Pancreas (tissue), 10 donors: ENCODE results near the gene ADARB1. TPM values are rescaled to one million over a fixed set of nuclear protein-coding genes. Genes with fewer than 3 reads are reported as not detected.

Source experiments
- ATAC-seq, 4 donors: fragments of 200-7000 bp; cut with Tn5 transposase; one replicate each; pipeline versions ENCODE4 v1.8.0 to v1.9.1; 2020; ENCODE audit warnings: mild to moderate bottlenecking in 4 of 4, moderate library complexity in 4 of 4
- DNase-seq, 6 donors: peaks; one replicate each; pipeline ENCODE4 v3.0.0-alpha.2; 2020
- FAIRE-seq: peaks from 2 replicates; lab custom pipeline; 2012; peaks lifted over from hg19 to GRCh38; lab: Jason Lieb, UNC
- H3K27ac ChIP-seq, 4 donors: fragments of 200-600 bp; sonication (generic); 1 replicate in 3 of 4; 2 replicates in 1 of 4; pipeline versions ENCODE4 v1.5.0 to v1.8.0; 2020
- H3K27me3 ChIP-seq, 4 donors: fragments of 200-600 bp; one replicate each; pipeline ENCODE4 v1.8.0; 2021
- H3K36me3 ChIP-seq, 3 donors: fragments of 200-600 bp; sonication (generic) in 1 of 3; one replicate each; pipeline versions ENCODE4 v1.5.0 to v1.8.0; 2020 to 2021
- H3K4me1 ChIP-seq, 3 donors: fragments of 200-600 bp; one replicate each; pipeline ENCODE4 v1.8.0; 2021
- H3K4me3 ChIP-seq, 4 donors: fragments of 200-600 bp; sonication (generic) in 2 of 4; one replicate each; pipeline versions ENCODE4 v1.5.0 to v1.8.0; 2020 to 2021
- H3K9me3 ChIP-seq, 4 donors: fragments of 200-600 bp; one replicate each; pipeline ENCODE4 v1.8.0; 2021
- CTCF ChIP-seq, 4 donors: fragments of 200-600 bp; sonication (generic) in 3 of 4; IDR thresholded peaks; one replicate each; pipeline versions ENCODE4 v1.5.0 to v1.8.0; 2021; ENCODE audit warnings: antibody characterized with exemption in 4 of 4
- WGBS, 2 donors: extraction: QIAGEN DNeasy Blood & Tissue Kit; methylation state at CpG; one replicate each; pipeline ENCODE4 v1.1.7; 2013; 5-methylcytosine and 5-hydroxymethylcytosine counted together
- intact Hi-C, 3 donors: fragments of 100-400 bp; cut with DNase I; formaldehyde crosslinking; loops; one replicate each; pipeline versions ENCODE4 v1.11.1 to v1.14.2; 2022
- polyA plus RNA-seq, 2 donors: library from polyadenylated mRNA; stranded (reverse); fragments of 200-250 nt; gene quantifications; one replicate each; pipeline ENCODE4 v1.2.3, GENCODE V29; 2013
- total RNA-seq, 6 donors: library from RNA; stranded (reverse); fragmentation: NEBNext Ultra II Directional in 4 of 6; extraction: Animal tissue kit (Norgen Biotek cat#: 25700) in 4 of 6; gene quantifications; one replicate each; pipeline versions ENCODE4 v1.2.1 to v1.2.4, GENCODE V29; 2021 to 2023
- donor health status: healthy with polysubstance abuse.
- donor health status: DM: no; HTN: no; CAD: no; lungs with moderate emphysema.
- donor health status: DM: no; HTN: no; CAD: no.
- donor health status: control.
- donor health status: control.
- donor health status: Bipolar disorder and iron deficiency.
- donor health status: DM: yes; HTN: yes; CAD: no.
- donor health status: DM: no; HTN: no; CAD: no.
- donor health status: DM: no; HTN: no; CAD: no.
- donor health status: DM: yes; HTN: yes; CAD: no.

ADARB1 gene
- total and polyA plus RNA-seq, 8 donors = 5.4 to 10.1 (median 6.3) TPM

GRCh38 chr21:45267390-45267760, 193.0 kb downstream of the ADARB1 start:
- WGBS, 2 donors = 95 to 96% methylated on average over 16 of the region's 16 CpGs
- intact Hi-C loops = no loop called here
- Histone ChIP-seq H3K9me3 (no peaks in the 10 kb centered on the region), H3K4me1 (no peaks in the 10 kb centered on the region), H3K27ac (no peak overlapping the region), H3K36me3 (peaks cover 0 to 49% (median 17%) of the 10 kb centered on the region in 3 donors), H3K27me3 (no peaks in the 10 kb centered on the region), H3K4me3 (no peak overlapping the region)
- ATAC-seq (no peak), FAIRE-seq (no peak), DNase-seq (peak in 1 of 6 donors; percentile 14)
- no peak for TF ChIP-seq CTCF (IDR thresholded peaks at IDR 0.05)

GRCh38 chr21:45269861-45270260, 195.5 kb downstream of the ADARB1 start:
- FAIRE-seq (no peak), DNase-seq (peak in 2 of 6 donors; percentile 49), ATAC-seq (no peak)
- WGBS, 2 donors = 94 to 97% methylated on average over 13 of the region's 13 CpGs
- H3K27me3 ChIP-seq = no peaks in the 10 kb centered on the region
- TF ChIP-seq CTCF (IDR thresholded peaks at IDR 0.05) = no peak
- H3K4me1 ChIP-seq = no peaks in the 10 kb centered on the region
- intact Hi-C loops = no loop called here
- H3K36me3 ChIP-seq = peaks cover 0 to 41% (median 22%) of the 10 kb centered on the region in 3 donors
- H3K4me3 ChIP-seq = no peak overlapping the region
- no peak overlapping the region for H3K27ac ChIP-seq
- no peaks in the 10 kb centered on the region for H3K9me3 ChIP-seq

- intact Hi-C loops = no loop called here
- no peak for FAIRE-seq
- ATAC-seq = no peak
- H3K27me3 ChIP-seq = no peaks in the 10 kb centered on the region
- H3K4me1 ChIP-seq = no peaks in the 10 kb centered on the region
- peak in 2 of 6 donors; percentile 21 to 40 for DNase-seq
- H3K36me3 ChIP-seq = peaks cover 0 to 39% (median 20%) of the 10 kb centered on the region in 3 donors
- H3K4me3 ChIP-seq = no peak overlapping the region
- H3K9me3 ChIP-seq = no peaks in the 10 kb centered on the region
- H3K27ac ChIP-seq = no peak overlapping the region
- TF ChIP-seq CTCF (IDR thresholded peaks at IDR 0.05) = no peak
- WGBS, 2 donors = 97 to 100% methylated on average over 13 of the region's 13 CpGs
These were observed 196.0 kb downstream of the ADARB1 start for GRCh38 chr21:45270306-45270821.

Other genes starting within 250 kb of the ADARB1 start
- gene PTTG1IP, start 200.9 kb upstream of the ADARB1 start, total RNA-seq = 100 to 1,000 TPM in 1 of 6 donors, 10 to 100 TPM in 5; 47.3 to 118 (median 60.6) TPM
- 10 to 100 TPM; 44.9 to 71.0 TPM for gene PTTG1IP, start 200.9 kb upstream of the ADARB1 start, polyA plus RNA-seq
- gene ITGB2, start 153.7 kb upstream of the ADARB1 start, total RNA-seq = 10 to 100 TPM in 3 of 6 donors, 1 to 10 TPM in 3; 1.1 to 88.0 (median 14.8) TPM
- 10 to 100 TPM in 1 of 2 donors, 1 to 10 TPM in 1; 5.1 to 15.1 TPM for gene ITGB2, start 153.7 kb upstream of the ADARB1 start, polyA plus RNA-seq
- gene SLX9, start 134.6 kb upstream of the ADARB1 start, total RNA-seq = 10 to 100 TPM; 12.3 to 21.7 (median 14.5) TPM
- 10 to 100 TPM; 10.5 to 12.4 TPM for gene SLX9, start 134.6 kb upstream of the ADARB1 start, polyA plus RNA-seq
- gene POFUT2, start 213.3 kb downstream of the ADARB1 start, total RNA-seq = 10 to 100 TPM; 10.1 to 22.5 (median 13.5) TPM
- 10 to 100 TPM; 42.5 to 46.9 TPM for gene POFUT2, start 213.3 kb downstream of the ADARB1 start, polyA plus RNA-seq